ENCODE measurements around the gene EPHB4. TPM values are rescaled to one million over a fixed set of nuclear protein-coding genes. Genes with fewer than 3 reads are reported as not detected.
A peak's percentile ranks its signal among the peaks of the same experiment; 100 is the strongest.

The EPHB4 gene
- total RNA-seq, 2 experiments from 2014 or later = 2.8 to 3.6 TPM

GRCh38 chr7:100852048-100852872 lies 24.9 kb upstream of the EPHB4 start, which contains the start of gene SLC12A9:
Gene SLC12A9, plus strand, starts transcription at chr7:100852713. Its CDS starts 1,485 bp downstream, at chr7:100854198.
- no peaks in the 10 kb centered on the region for H3K27me3 Mint-ChIP-seq
- H3K36me3 Mint-ChIP-seq = peaks cover 9% of the 10 kb centered on the region
- CTCF ChIA-PET = interaction anchor here (0.7 to 6.4 kb wide), 34 partner anchors 10 to 383 kb away, joined by 3 to 177 read pairs (median 6); partner anchors contain the start of genes EPHB4, GIGYF1, MOSPD3 and POP7
- H3K4me1 Mint-ChIP-seq (ENCODE audit: low read depth) = peaks cover 13% of the 10 kb centered on the region
- peak within 1 kb of the TSS; percentile 81 for H3K27ac Mint-ChIP-seq
- H3K9me3 Mint-ChIP-seq = no peaks in the 10 kb centered on the region
- H3K4me3 Mint-ChIP-seq = peak within 1 kb of the TSS; percentile 92
- intact Hi-C loops (cut with micrococcal nuclease) = loop anchor here (1.0 to 10.0 kb wide), 6 partner anchors 23 to 377 kb away; partner anchors contain the start of genes SRRT and TSC22D4
- DNase-seq = peak; percentile 92
- POLR2A ChIA-PET = interaction anchor here (0.6 to 1.9 kb wide), 7 partner anchors 10 to 424 kb away, joined by 3 to 14 read pairs (median 3); partner anchors contain the start of genes POP7, SRRT and ZCWPW1

GRCh38 chr7:100847360-100847759 lies 20.0 kb upstream of the EPHB4 start:
- intact Hi-C loops (cut with micrococcal nuclease) = no loop called here
- Mint-ChIP-seq H3K27ac (no peak overlapping the region), H3K36me3 (no peaks in the 10 kb centered on the region), H3K4me1 (ENCODE audit: low read depth) (peaks cover 4% of the 10 kb centered on the region), H3K9me3 (no peaks in the 10 kb centered on the region), H3K4me3 (no peak overlapping the region), H3K27me3 (no peaks in the 10 kb centered on the region)
- DNase-seq = no peak
- ChIA-PET POLR2A (no interaction called here), CTCF (no interaction called here)

GRCh38 chr7:100840470-100841100 lies 13.3 kb upstream of the EPHB4 start:
- no peaks in the 10 kb centered on the region for H3K36me3 Mint-ChIP-seq
- ChIA-PET CTCF (no interaction called here), POLR2A (no interaction called here)
- H3K4me3 Mint-ChIP-seq = no peak overlapping the region
- no peak for DNase-seq
- no peak overlapping the region for H3K27ac Mint-ChIP-seq
- H3K4me1 Mint-ChIP-seq (ENCODE audit: low read depth) = peaks cover 10% of the 10 kb centered on the region
- intact Hi-C loops (cut with micrococcal nuclease) = no loop called here
- H3K27me3 Mint-ChIP-seq = no peaks in the 10 kb centered on the region
- no peaks in the 10 kb centered on the region for H3K9me3 Mint-ChIP-seq

GRCh38 chr7:100839361-100839760 lies 12.0 kb upstream of the EPHB4 start:
- no peaks in the 10 kb centered on the region for H3K27me3 Mint-ChIP-seq
- no peak overlapping the region for H3K4me3 Mint-ChIP-seq

GRCh38 chr7:100837099-100837836 lies 9.9 kb upstream of the EPHB4 start:
- Mint-ChIP-seq H3K4me1 (ENCODE audit: low read depth) (peaks cover 10% of the 10 kb centered on the region), H3K27ac (peak overlapping the region; percentile 38), H3K36me3 (no peaks in the 10 kb centered on the region), H3K9me3 (no peaks in the 10 kb centered on the region), H3K4me3 (peak overlapping the region; percentile 73), H3K27me3 (no peaks in the 10 kb centered on the region)
- ChIA-PET POLR2A (no interaction called here), CTCF (interaction anchor here (1.0 to 1.3 kb wide), 2 partner anchors 15 to 132 kb away, joined by 4 to 8 read pairs; partner anchors contain the start of gene SLC12A9)
- peak; percentile 84 for DNase-seq
- intact Hi-C loops (cut with micrococcal nuclease) = loop anchor here (2.0 to 5.0 kb wide), 2 partner anchors 35 to 38 kb away; partner anchors contain the start of gene SRRT

More at GRCh38 chr7:100839361-100839760, 12.0 kb upstream of the EPHB4 start:
- POLR2A ChIA-PET = no interaction called here
- no peak for DNase-seq
- intact Hi-C loops (cut with micrococcal nuclease) = loop anchor here (5.0 kb wide), 1 partner anchor 37 kb away; no protein-coding TSS in a partner anchor
- Mint-ChIP-seq H3K4me1 (ENCODE audit: low read depth) (peaks cover 10% of the 10 kb centered on the region), H3K36me3 (no peaks in the 10 kb centered on the region), H3K27ac (no peak overlapping the region), H3K9me3 (no peaks in the 10 kb centered on the region)
- CTCF ChIA-PET = no interaction called here

GRCh38 chr7:100836812-100837098 lies 9.4 kb upstream of the EPHB4 start:
- H3K4me1 Mint-ChIP-seq (ENCODE audit: low read depth) = peaks cover 10% of the 10 kb centered on the region
- intact Hi-C loops (cut with micrococcal nuclease) = loop anchor here (2.0 to 5.0 kb wide), 2 partner anchors 34 to 38 kb away; partner anchors contain the start of gene SRRT
- CTCF ChIA-PET = interaction anchor here (1.3 to 1.6 kb wide), 2 partner anchors 16 to 131 kb away, joined by 4 to 7 read pairs; partner anchors contain the start of gene SLC12A9
- H3K36me3 Mint-ChIP-seq = no peaks in the 10 kb centered on the region
- POLR2A ChIA-PET = no interaction called here
- H3K4me3 Mint-ChIP-seq = peak overlapping the region; percentile 73
- H3K27ac Mint-ChIP-seq = no peak overlapping the region
- no peak for DNase-seq
- no peaks in the 10 kb centered on the region for H3K9me3 Mint-ChIP-seq
- H3K27me3 Mint-ChIP-seq = peaks cover under 1% of the 10 kb centered on the region

- peaks cover 10% of the 10 kb centered on the region for H3K4me1 Mint-ChIP-seq (ENCODE audit: low read depth)
- no peaks in the 10 kb centered on the region for H3K36me3 Mint-ChIP-seq
- ChIA-PET CTCF (interaction anchor here (1.3 to 1.6 kb wide), 2 partner anchors 16 to 131 kb away, joined by 4 to 7 read pairs; partner anchors contain the start of gene SLC12A9), POLR2A (no interaction called here)
- H3K27me3 Mint-ChIP-seq = peaks cover 3% of the 10 kb centered on the region
- H3K27ac Mint-ChIP-seq = no peak overlapping the region
- H3K9me3 Mint-ChIP-seq = no peaks in the 10 kb centered on the region
- no peak for DNase-seq
- H3K4me3 Mint-ChIP-seq = peak overlapping the region; percentile 16
- intact Hi-C loops (cut with micrococcal nuclease) = loop anchor here (2.0 to 5.0 kb wide), 2 partner anchors 34 to 39 kb away; partner anchors contain the start of gene SRRT
Measured at GRCh38 chr7:100835903-100836811, 8.8 kb upstream of the EPHB4 start.

GRCh38 chr7:100832281-100832633 lies 4.9 kb upstream of the EPHB4 start:
- ChIA-PET POLR2A (interaction anchor here (0.6 to 0.7 kb wide), 2 partner anchors 59 to 127 kb away, joined by 3 to 5 read pairs; no protein-coding TSS in a partner anchor), CTCF (interaction anchor here (0.6 to 1.4 kb wide), 3 partner anchors 31 to 379 kb away, joined by 3 to 6 read pairs (median 3); partner anchors contain the start of gene POP7)
- H3K4me3 Mint-ChIP-seq = no peak overlapping the region
- peaks cover 18% of the 10 kb centered on the region for H3K27me3 Mint-ChIP-seq
- H3K36me3 Mint-ChIP-seq = peaks cover 2% of the 10 kb centered on the region
- H3K27ac Mint-ChIP-seq = no peak overlapping the region
- DNase-seq = no peak
- intact Hi-C loops (cut with micrococcal nuclease) = no loop called here
- H3K9me3 Mint-ChIP-seq = no peaks in the 10 kb centered on the region
- H3K4me1 Mint-ChIP-seq (ENCODE audit: low read depth) = peaks cover 12% of the 10 kb centered on the region

GRCh38 chr7:100830396-100830795 lies 3.1 kb upstream of the EPHB4 start:
- peaks cover 17% of the 10 kb centered on the region for H3K4me1 Mint-ChIP-seq (ENCODE audit: low read depth)
- peaks cover 2% of the 10 kb centered on the region for H3K36me3 Mint-ChIP-seq
- ChIA-PET POLR2A (no interaction called here), CTCF (no interaction called here)
- H3K27ac Mint-ChIP-seq = no peak overlapping the region
- no peak overlapping the region for H3K4me3 Mint-ChIP-seq
- peaks cover 31% of the 10 kb centered on the region for H3K27me3 Mint-ChIP-seq
- DNase-seq = no peak
- intact Hi-C loops (cut with micrococcal nuclease) = no loop called here
- no peaks in the 10 kb centered on the region for H3K9me3 Mint-ChIP-seq

- POLR2A ChIA-PET = no interaction called here
- H3K4me1 Mint-ChIP-seq (ENCODE audit: low read depth) = peaks cover 17% of the 10 kb centered on the region
- peaks cover 2% of the 10 kb centered on the region for H3K36me3 Mint-ChIP-seq
- H3K4me3 Mint-ChIP-seq = no peak overlapping the region
- no peak overlapping the region for H3K27ac Mint-ChIP-seq
- peaks cover 37% of the 10 kb centered on the region for H3K27me3 Mint-ChIP-seq
- no peak for DNase-seq
- CTCF ChIA-PET = interaction anchor here (0.5 to 2.6 kb wide), 2 partner anchors 28 to 33 kb away, joined by 4 to 7 read pairs; no protein-coding TSS in a partner anchor
- H3K9me3 Mint-ChIP-seq = no peaks in the 10 kb centered on the region
- intact Hi-C loops (cut with micrococcal nuclease) = no loop called here
Measured at GRCh38 chr7:100829150-100829716, 1.9 kb upstream of the EPHB4 start.
